OCI-LY7 (cell line): Measurements from ENCODE around the gene NUDT6. TPM values are rescaled to one million over a fixed set of nuclear protein-coding genes. Genes with fewer than 3 reads are reported as not detected.

Experiments
- BruUV-seq: library from RNA; stranded (reverse); fragments of 400-500 nt; replicated peaks from 2 replicates; lab custom pipeline; 2021; lab: Mats Ljungman, UMichigan
- CTCF ChIA-PET: fragments of 300-600 bp; sonication (Branson Sonifier 250); formaldehyde crosslinking; loops from one replicate; lab custom pipeline; 2022; ENCODE audit warnings: antibody characterized with exemption; ENCODE audit not compliant: unreplicated experiment; lab: Charles Lee
- POLR2A ChIA-PET: fragments of 300-600 bp; sonication (Branson Sonifier 250); formaldehyde crosslinking; loops from one replicate; lab custom pipeline; 2022; ENCODE audit warnings: antibody characterized with exemption; lab: Charles Lee
- DNase-seq: peaks from one replicate; pipeline ENCODE4 v3.0.0-alpha.2; 2015; ENCODE audit warnings: low spot score
- H2AFZ ChIP-seq: fragments of 200-600 bp; sonication (generic), shearing (Covaris generic); 2 replicates; pipeline ENCODE4 v1.6.1; 2014; ENCODE audit warnings: mild to moderate bottlenecking, antibody characterized with exemption, low read length, moderate library complexity
- H3K27ac ChIP-seq: fragments of 200-600 bp; sonication (generic); 2 replicates; pipeline ENCODE4 v1.5.1; 2014; ENCODE audit warnings: mixed run types, low read depth, mild to moderate bottlenecking, moderate library complexity, low read length, inconsistent platforms; ENCODE audit not compliant: poor library complexity, severe bottlenecking
- H3K36me3 ChIP-seq: fragments of 200-600 bp; sonication (generic); 2 replicates; pipeline ENCODE4 v1.6.1; 2014; ENCODE audit warnings: mild to moderate bottlenecking, antibody characterized with exemption, low read length, moderate library complexity, mixed read lengths; ENCODE audit not compliant: insufficient read depth
- H3K4me1 ChIP-seq: fragments of 200-600 bp; sonication (generic); 2 replicates; pipeline ENCODE4 v1.5.1; 2014; ENCODE audit warnings: mild to moderate bottlenecking, low read length; ENCODE audit not compliant: insufficient read depth, poor library complexity, severe bottlenecking
- H3K4me2 ChIP-seq: fragments of 200-600 bp; sonication (generic); 2 replicates; pipeline ENCODE4 v1.6.1; 2014; ENCODE audit warnings: mild to moderate bottlenecking, low read length
- H3K4me3 ChIP-seq: fragments of 200-600 bp; sonication (generic); 2 replicates; pipeline ENCODE4 v1.5.1; 2014; ENCODE audit warnings: mild to moderate bottlenecking, low read depth, low read length; ENCODE audit not compliant: poor library complexity, severe bottlenecking
- H3K79me2 ChIP-seq: fragments of 200-600 bp; sonication (generic); 2 replicates; pipeline ENCODE4 v1.6.1; 2016; ENCODE audit warnings: low read depth, mild to moderate bottlenecking, low read length, moderate library complexity, mixed read lengths; ENCODE audit not compliant: insufficient read depth
- H3K9me2 ChIP-seq: fragments of 200-600 bp; sonication (generic); 2 replicates; pipeline ENCODE4 v1.6.1; 2016; ENCODE audit warnings: mild to moderate bottlenecking, low read length, mixed read lengths; ENCODE audit not compliant: insufficient read depth
- H3K9me3 ChIP-seq: fragments of 200-600 bp; sonication (generic); 2 replicates; pipeline ENCODE4 v1.6.1; 2014; ENCODE audit warnings: mild to moderate bottlenecking, mixed run types, low read length, mixed read lengths
- H4K20me1 ChIP-seq: fragments of 200-600 bp; sonication (generic); 2 replicates; pipeline ENCODE4 v1.6.1; 2014; ENCODE audit warnings: mild to moderate bottlenecking, antibody characterized with exemption, low read length, moderate library complexity, mixed read lengths; ENCODE audit not compliant: insufficient read depth
- CTCF ChIP-seq: fragments of 200-600 bp; sonication (generic); conservative IDR thresholded peaks from 2 replicates; pipeline ENCODE4 v1.5.1; 2014; ENCODE audit warnings: mild to moderate bottlenecking, antibody characterized with exemption, low read length, moderate library complexity, mixed read lengths
- EZH2phosphoT487 ChIP-seq: fragments of 200-600 bp; sonication (generic); IDR thresholded peaks from 2 replicates; pipeline ENCODE4 v1.6.1; 2018; ENCODE audit warnings: low read depth, borderline replicate concordance, mild to moderate bottlenecking, mixed run types, antibody characterized with exemption, low read length, moderate library complexity, mixed read lengths
- intact Hi-C: fragments of 100-400 bp; cut with micrococcal nuclease; formaldehyde crosslinking; loops from one replicate; pipeline ENCODE4 v1.10.0; 2022; ENCODE audit not compliant: unreplicated experiment
- total RNA-seq, 2 experiments: library from RNA; depleted of rRNA in 1 of 2; stranded (reverse); fragments of >200 nt in 1 of 2; shearing (Covaris generic) in 1 of 2; gene quantifications; 2 replicates each; pipeline ENCODE4 v1.2.3, GENCODE V29; 2014 to 2022

The NUDT6 gene
- total RNA-seq, 2 experiments from 2014 or later, result 15.9 to 18.3 TPM

GRCh38 chr4:122958505-122958904 is 36.1 kb upstream of the NUDT6 start:
- no peak overlapping the region for H2AFZ ChIP-seq
- H4K20me1 ChIP-seq, result no peaks in the 10 kb centered on the region
- no peak for TF ChIP-seq CTCF
- TF ChIP-seq EZH2phosphoT487, result no peak
- no peaks in the 10 kb centered on the region for H3K4me1 ChIP-seq
- no peaks in the 10 kb centered on the region for H3K79me2 ChIP-seq
- H3K27ac ChIP-seq, result no peak overlapping the region
- no peak for DNase-seq
- no peaks in the 10 kb centered on the region for H3K9me2 ChIP-seq
- ChIA-PET CTCF (no interaction called here), POLR2A (interaction anchor here (0.8 to 1.5 kb wide), 2 partner anchors 11 to 13 kb away, joined by 3 read pairs; no protein-coding TSS in a partner anchor)
- no peak overlapping the region for H3K4me2 ChIP-seq
- H3K36me3 ChIP-seq, result peaks cover 8% of the 10 kb centered on the region; the same call in 1 of the 2 replicates
- intact Hi-C loops, result no loop called here
- no peak overlapping the region for H3K4me3 ChIP-seq
- H3K9me3 ChIP-seq, result no peaks in the 10 kb centered on the region
- no TSS peak for BruUV-seq

- intact Hi-C loops, result no loop called here
- no peak for DNase-seq
- H3K79me2 ChIP-seq, result no peaks in the 10 kb centered on the region
- H3K9me2 ChIP-seq, result no peaks in the 10 kb centered on the region
- H3K36me3 ChIP-seq, result peaks cover 51% of the 10 kb centered on the region
- no peak for TF ChIP-seq EZH2phosphoT487
- TF ChIP-seq CTCF, result no peak
- no peak overlapping the region for H3K27ac ChIP-seq
- ChIA-PET CTCF (no interaction called here), POLR2A (interaction anchor here (0.5 to 1.1 kb wide), 2 partner anchors 75 to 1090 kb away, joined by 3 to 4 read pairs; no protein-coding TSS in a partner anchor)
- no peaks in the 10 kb centered on the region for H3K4me1 ChIP-seq
- H2AFZ ChIP-seq, result no peak overlapping the region
- H4K20me1 ChIP-seq, result no peaks in the 10 kb centered on the region
- BruUV-seq, result no TSS peak
- no peaks in the 10 kb centered on the region for H3K9me3 ChIP-seq
- H3K4me3 ChIP-seq, result no peak overlapping the region
- no peak overlapping the region for H3K4me2 ChIP-seq
Observed at GRCh38 chr4:122953924-122954323, 31.5 kb upstream of the NUDT6 start.

- no peak overlapping the region for H3K4me2 ChIP-seq
- no peak for DNase-seq
- H3K9me3 ChIP-seq, result no peaks in the 10 kb centered on the region
- no peaks in the 10 kb centered on the region for H3K4me1 ChIP-seq
- ChIA-PET CTCF (no interaction called here), POLR2A (interaction anchor here (0.7 to 1.1 kb wide), 2 partner anchors 62 to 232 kb away, joined by 3 read pairs; no protein-coding TSS in a partner anchor)
- H2AFZ ChIP-seq, result no peak overlapping the region
- no peaks in the 10 kb centered on the region for H3K9me2 ChIP-seq
- TF ChIP-seq CTCF (no peak), EZH2phosphoT487 (no peak)
- no peak overlapping the region for H3K4me3 ChIP-seq
- BruUV-seq, result no TSS peak
- peaks cover 69% of the 10 kb centered on the region for H3K36me3 ChIP-seq
- no peak overlapping the region for H3K27ac ChIP-seq
- no peaks in the 10 kb centered on the region for H4K20me1 ChIP-seq
- H3K79me2 ChIP-seq, result no peaks in the 10 kb centered on the region
- intact Hi-C loops, result no loop called here
Observed at GRCh38 chr4:122952028-122952427, 29.6 kb upstream of the NUDT6 start.
